HepG2 (cell line): ENCODE data around the gene TNRC18. TPM values are rescaled to one million over a fixed set of nuclear protein-coding genes. Genes with fewer than 3 reads are reported as not detected.

Experiments used
- BRD4 ChIP-seq: sonication (generic); formaldehyde crosslinking; IDR thresholded peaks from 2 replicates; pipeline ENCODE4 v1.4.0; 2020; ENCODE audit warnings: missing genetic modification reagents
- CREBL2 ChIP-seq: sonication (generic); formaldehyde crosslinking; IDR thresholded peaks from 2 replicates; pipeline ENCODE4 v1.8.1; 2023; ENCODE audit warnings: missing genetic modification reagents, mild to moderate bottlenecking, borderline replicate concordance
- MTF1 ChIP-seq: sonication (generic); formaldehyde crosslinking; IDR thresholded peaks from 2 replicates; pipeline ENCODE4 v1.5.0; 2020; ENCODE audit warnings: missing genetic modification reagents
- NFYC ChIP-seq: IDR thresholded peaks from 2 replicates; pipeline ENCODE4 v1.6.1; 2016; ENCODE audit warnings: missing genetic modification reagents, missing compliant biosample characterization
- NR2F1 ChIP-seq, 2 experiments: fragments of 450-650 bp in 1 of 2; formaldehyde crosslinking in 1 of 2; IDR thresholded peaks; 2 replicates each; pipeline versions ENCODE4 v1.5.0 to v1.6.1; 2016 to 2020; ENCODE audit warnings: mild to moderate bottlenecking in 1 of 2, missing compliant biosample characterization in 1 of 2, missing genetic modification reagents in 1 of 2, moderate library complexity in 1 of 2
- NRL ChIP-seq: sonication (generic); formaldehyde crosslinking; IDR thresholded peaks from 2 replicates; pipeline ENCODE4 v1.5.0; 2020; ENCODE audit warnings: missing genetic modification reagents, mild to moderate bottlenecking, moderate library complexity, borderline replicate concordance
- RCOR2 ChIP-seq: IDR thresholded peaks from 2 replicates; pipeline ENCODE4 v1.6.1; 2016; ENCODE audit warnings: missing biosample characterization, missing genetic modification reagents
- REL ChIP-seq: sonication (generic); formaldehyde crosslinking; conservative IDR thresholded peaks from 2 replicates; pipeline ENCODE4 v1.8.0; 2022; ENCODE audit warnings: mild to moderate bottlenecking, missing genetic modification reagents, moderate library complexity
- STAT5B ChIP-seq: sonication (generic); formaldehyde crosslinking; IDR thresholded peaks from 2 replicates; pipeline ENCODE4 v1.4.0; 2020; ENCODE audit warnings: missing genetic modification reagents
- TBX3 ChIP-seq: fragments of 450-650 bp; IDR thresholded peaks from 2 replicates; pipeline ENCODE4 v1.6.1; 2017; ENCODE audit warnings: antibody characterized with exemption, mild to moderate bottlenecking, inconsistent platforms, borderline replicate concordance
- TFDP1 ChIP-seq: IDR thresholded peaks from 2 replicates; pipeline ENCODE4 v1.6.1; 2016; ENCODE audit warnings: missing compliant biosample characterization, missing genetic modification reagents, borderline replicate concordance
- THAP9 ChIP-seq: sonication (generic); formaldehyde crosslinking; IDR thresholded peaks from 2 replicates; pipeline ENCODE4; 2020; ENCODE audit warnings: missing genetic modification reagents, mild to moderate bottlenecking, borderline replicate concordance
- ZBTB38 ChIP-seq: sonication (generic); formaldehyde crosslinking; IDR thresholded peaks from 2 replicates; pipeline ENCODE4 v1.5.1; 2020; ENCODE audit warnings: mild to moderate bottlenecking, missing genetic modification reagents
- ZFP41 ChIP-seq: sonication (generic); formaldehyde crosslinking; IDR thresholded peaks from 2 replicates; pipeline ENCODE4 v1.4.0; 2020; ENCODE audit warnings: mild to moderate bottlenecking, missing genetic modification reagents, borderline replicate concordance
- ZNF234 ChIP-seq: sonication (generic); formaldehyde crosslinking; conservative IDR thresholded peaks from 2 replicates; pipeline ENCODE4 v1.5.1; 2020; ENCODE audit warnings: mild to moderate bottlenecking, missing genetic modification reagents
- ZNF3 ChIP-seq: IDR thresholded peaks from 2 replicates; pipeline ENCODE4 v1.7.0; 2017; ENCODE audit warnings: inconsistent platforms
- ZNF501 ChIP-seq: sonication (generic); formaldehyde crosslinking; IDR thresholded peaks from 2 replicates; pipeline ENCODE4 v1.5.1; 2020; ENCODE audit warnings: mild to moderate bottlenecking, moderate library complexity, missing genetic modification reagents
- ZNF691 ChIP-seq: sonication (generic); formaldehyde crosslinking; IDR thresholded peaks from 2 replicates; pipeline ENCODE4 v1.4.0; 2020; ENCODE audit warnings: missing genetic modification reagents, low read depth, mild to moderate bottlenecking, borderline replicate concordance
- ZNF816 ChIP-seq: sonication (generic); formaldehyde crosslinking; IDR thresholded peaks from 2 replicates; pipeline ENCODE4 v1.8.0; 2022; ENCODE audit warnings: missing genetic modification reagents, mild to moderate bottlenecking, borderline replicate concordance
- polyA plus RNA-seq, 8 experiments: library from polyadenylated mRNA; depleted of rRNA in 3 of 8; stranded (reverse) in 7 of 8; unstranded in 1 of 8; fragments of >200 nt; fragmentation: Illumina TruSeq in 4 of 8; extraction: Trizol in 4 of 8; gene quantifications; 2 replicates each; pipeline versions ENCODE4 v1.2.1 to v1.2.3, GENCODE V29; 2011 to 2016; ENCODE audit warnings: low read depth in 4 of 8, missing spikeins in 1 of 8, mixed read lengths in 1 of 8; ENCODE audit not compliant: insufficient read depth in 1 of 8
- total RNA-seq, 5 experiments: library from RNA; depleted of rRNA; stranded (reverse); fragments of >200 nt; fragmentation: Illumina TruSeq; extraction: Trizol; gene quantifications; 2 replicates each; pipeline ENCODE4 v1.2.3, GENCODE V29; 2016; ENCODE audit warnings: low read depth in 1 of 5

Gene TNRC18
- total and polyA plus RNA-seq, 2 of the 13 experiments (the other 11 are each of a cell fraction or from before 2014, with no cell fraction given) = 11.7 to 17.4 TPM

GRCh38 chr7:5429857-5430611, 6.4 kb upstream of the TNRC18 start (continued):
- TF ChIP-seq ZBTB38 (CRISPR knock-in tag) (0 out of 2 replicates have a peak, but pooled peaks have one; percentile 4), MTF1 (CRISPR knock-in tag) (no peak), BRD4 (CRISPR knock-in tag) (no peak), NFYC (CRISPR knock-in tag) (no peak), TFDP1 (CRISPR knock-in tag) (peak; percentile 3; the same call in 1 of the 2 replicates), TBX3 (no peak; the same call in 1 of the 2 replicates), ZNF501 (CRISPR knock-in tag) (peak; percentile 43), ZNF3 (CRISPR knock-in tag) (peak; percentile 25; the same call in 1 of the 2 replicates), ZNF234 (no peak), THAP9 (CRISPR knock-in tag) (0 out of 2 replicates have a peak, but pooled peaks have one; percentile 16), NRL (CRISPR knock-in tag) (no peak), ZNF691 (CRISPR knock-in tag) (no peak), CREBL2 (CRISPR knock-in tag) (no peak), RCOR2 (CRISPR knock-in tag) (peak; percentile 68; the same call in 1 of the 2 replicates), STAT5B (CRISPR knock-in tag) (no peak), NR2F1 (CRISPR knock-in tag; IDR thresholded peaks at IDR 0.05) (no peak), ZNF816 (CRISPR knock-in tag) (0 out of 2 replicates have a peak, but pooled peaks have one; percentile 17), REL (CRISPR knock-in tag) (0 out of 2 replicates have a peak, but pooled peaks have one; percentile 26), ZFP41 (CRISPR knock-in tag) (no peak)
